Upper lobe of left lung (tissue), 6 donors: ENCODE measurements around the gene RIPPLY3. TPM values are rescaled to one million over a fixed set of nuclear protein-coding genes. Genes with fewer than 3 reads are reported as not detected.

ENCODE experiments used
- ATAC-seq, 2 donors: fragments of 200-7000 bp; cut with Tn5 transposase; one replicate each; pipeline ENCODE4 v1.9.1; 2022; ENCODE audit warnings: mild to moderate bottlenecking in 2 of 2, moderate library complexity in 2 of 2; ENCODE audit not compliant: low FRiP score in 2 of 2
- DNase-seq, 2 donors: peaks; one replicate each; pipeline ENCODE4 v3.0.0-alpha.2; 2019 to 2020
- H3K27ac ChIP-seq, 4 donors: fragments of 200-600 bp; sonication (generic); one replicate each; pipeline ENCODE4 v1.5.1; 2016 to 2019
- H3K27me3 ChIP-seq, 4 donors: fragments of 200-600 bp; sonication (generic); one replicate each; pipeline ENCODE4 v1.5.1; 2017 to 2019
- H3K36me3 ChIP-seq, 4 donors: fragments of 200-600 bp; sonication (generic); one replicate each; pipeline ENCODE4 v1.5.1; 2016 to 2019
- H3K4me1 ChIP-seq, 4 donors: fragments of 200-600 bp; sonication (generic); one replicate each; pipeline ENCODE4 v1.5.1; 2018 to 2019
- H3K4me3 ChIP-seq, 4 donors: fragments of 200-600 bp; sonication (generic); one replicate each; pipeline ENCODE4 v1.5.1; 2017 to 2019; ENCODE audit warnings: mild to moderate bottlenecking in 2 of 4, moderate library complexity in 1 of 4
- H3K9me3 ChIP-seq, 4 donors: fragments of 200-600 bp; sonication (generic); one replicate each; pipeline ENCODE4 v1.5.1; 2018 to 2019
- CTCF ChIP-seq, 6 experiments: fragments of 450-650 bp in 4 of 6; fragments of 200-600 bp in 2 of 6; sonication (generic) in 2 of 6; IDR thresholded peaks; one replicate each; pipeline ENCODE4 v1.5.1; 2016 to 2019; ENCODE audit warnings: antibody characterized with exemption in 6 of 6
- EP300 ChIP-seq, 4 donors: sonication (generic); formaldehyde crosslinking; IDR thresholded peaks; one replicate each; pipeline ENCODE4 v1.5.1; 2017; ENCODE audit warnings: antibody characterized with exemption in 4 of 4, control low read depth in 2 of 4
- POLR2A ChIP-seq, 4 donors: fragments of 450-650 bp; IDR thresholded peaks; one replicate each; pipeline ENCODE4 v1.5.1; 2016 to 2017; ENCODE audit warnings: antibody characterized with exemption in 4 of 4, mild to moderate bottlenecking in 2 of 4
- POLR2AphosphoS5 ChIP-seq, 2 donors: sonication (generic); formaldehyde crosslinking; IDR thresholded peaks; one replicate each; pipeline ENCODE4 v1.5.1; 2017; ENCODE audit warnings: antibody characterized with exemption in 2 of 2
- WGBS, 2 donors: methylation state at CpG; one replicate each; pipeline ENCODE4 v1.1.5; 2017 to 2018; 5-methylcytosine and 5-hydroxymethylcytosine counted together
- total RNA-seq, 6 donors: library from RNA; depleted of rRNA in 4 of 6; stranded (reverse); fragments of >200 nt in 4 of 6; gene quantifications; one replicate each; pipeline versions ENCODE4 v1.1.0 to v1.2.1, GENCODE V29; 2016 to 2021
- donor health status: DM: no; HTN: no; CAD: no; lungs with moderate emphysema.
- donor health status: DM: no; HTN: yes; CAD: no; lungs with severe emphysema.

Gene RIPPLY3
- total RNA-seq, 6 donors from 2014 or later: 0.11 to 1.5 (median 0.66) TPM; not detected in 2

- H3K36me3 ChIP-seq: peaks cover 0 to 13% (median 3%) of the 10 kb centered on the region in 4 donors
- DNase-seq: no peak
- 72 to 84% methylated on average over 7 of the region's 7 CpGs for WGBS, 2 donors
- H3K4me1 ChIP-seq: peaks cover 0 to 8% (median 2%) of the 10 kb centered on the region in 4 donors
- H3K4me3 ChIP-seq: no peak overlapping the region
- TF ChIP-seq CTCF (IDR thresholded peaks at IDR 0.05) (no peak), EP300 (IDR thresholded peaks at IDR 0.05) (no peak), POLR2AphosphoS5 (IDR thresholded peaks at IDR 0.05) (no peak), POLR2A (IDR thresholded peaks at IDR 0.05) (no peak)
- H3K9me3 ChIP-seq: no peaks in the 10 kb centered on the region
- ATAC-seq: no peak
- no peaks in the 10 kb centered on the region for H3K27me3 ChIP-seq
- H3K27ac ChIP-seq: no peak overlapping the region
Measured at GRCh38 chr21:37061926-37062592, 55.6 kb downstream of the RIPPLY3 start.

- no peak for ATAC-seq
- H3K36me3 ChIP-seq: peaks cover 0 to 13% (median 3%) of the 10 kb centered on the region in 4 donors
- peaks cover 0 to 8% (median 2%) of the 10 kb centered on the region in 4 donors for H3K4me1 ChIP-seq
- no peak overlapping the region for H3K4me3 ChIP-seq
- no peaks in the 10 kb centered on the region for H3K27me3 ChIP-seq
- TF ChIP-seq EP300 (IDR thresholded peaks at IDR 0.05) (no peak), CTCF (IDR thresholded peaks at IDR 0.05) (no peak), POLR2AphosphoS5 (IDR thresholded peaks at IDR 0.05) (no peak), POLR2A (IDR thresholded peaks at IDR 0.05) (no peak)
- 85 to 91% methylated on average over 6 of the region's 6 CpGs for WGBS, 2 donors
- no peak overlapping the region for H3K27ac ChIP-seq
- no peaks in the 10 kb centered on the region for H3K9me3 ChIP-seq
- no peak for DNase-seq
Measured at GRCh38 chr21:37062593-37062935, 56.1 kb downstream of the RIPPLY3 start.

GRCh38 chr21:37063433-37063832, 56.9 kb downstream of the RIPPLY3 start:
- no peak overlapping the region for H3K27ac ChIP-seq
- TF ChIP-seq CTCF (IDR thresholded peaks at IDR 0.05) (no peak), POLR2A (IDR thresholded peaks at IDR 0.05) (no peak), EP300 (IDR thresholded peaks at IDR 0.05) (no peak), POLR2AphosphoS5 (IDR thresholded peaks at IDR 0.05) (no peak)
- WGBS, 2 donors: 78 to 85% methylated on average over 1 of the region's 1 CpG
- ATAC-seq (no peak), DNase-seq (no peak)
- no peaks in the 10 kb centered on the region for H3K27me3 ChIP-seq
- H3K9me3 ChIP-seq: no peaks in the 10 kb centered on the region
- H3K36me3 ChIP-seq: peaks cover 0 to 13% (median 3%) of the 10 kb centered on the region in 4 donors
- H3K4me3 ChIP-seq: no peak overlapping the region
- H3K4me1 ChIP-seq: peaks cover 0 to 8% (median 2%) of the 10 kb centered on the region in 4 donors

- no peaks in the 10 kb centered on the region for H3K27me3 ChIP-seq
- no peak for DNase-seq
- no peak for ATAC-seq
- TF ChIP-seq CTCF (IDR thresholded peaks at IDR 0.05) (no peak), EP300 (IDR thresholded peaks at IDR 0.05) (no peak), POLR2AphosphoS5 (IDR thresholded peaks at IDR 0.05) (no peak), POLR2A (IDR thresholded peaks at IDR 0.05) (no peak)
- H3K4me3 ChIP-seq: no peak overlapping the region
- no peaks in the 10 kb centered on the region for H3K9me3 ChIP-seq
- no peak overlapping the region for H3K27ac ChIP-seq
- H3K4me1 ChIP-seq: peaks cover 0 to 8% (median 2%) of the 10 kb centered on the region in 4 donors
- H3K36me3 ChIP-seq: peaks cover 0 to 13% (median 3%) of the 10 kb centered on the region in 4 donors
Measured at GRCh38 chr21:37064841-37065240, 58.3 kb downstream of the RIPPLY3 start.
